Measurements from ENCODE around the gene PFKFB4.
A peak's percentile ranks its signal among the peaks of the same experiment; 100 is the strongest.

The PFKFB4 gene

DNA sequence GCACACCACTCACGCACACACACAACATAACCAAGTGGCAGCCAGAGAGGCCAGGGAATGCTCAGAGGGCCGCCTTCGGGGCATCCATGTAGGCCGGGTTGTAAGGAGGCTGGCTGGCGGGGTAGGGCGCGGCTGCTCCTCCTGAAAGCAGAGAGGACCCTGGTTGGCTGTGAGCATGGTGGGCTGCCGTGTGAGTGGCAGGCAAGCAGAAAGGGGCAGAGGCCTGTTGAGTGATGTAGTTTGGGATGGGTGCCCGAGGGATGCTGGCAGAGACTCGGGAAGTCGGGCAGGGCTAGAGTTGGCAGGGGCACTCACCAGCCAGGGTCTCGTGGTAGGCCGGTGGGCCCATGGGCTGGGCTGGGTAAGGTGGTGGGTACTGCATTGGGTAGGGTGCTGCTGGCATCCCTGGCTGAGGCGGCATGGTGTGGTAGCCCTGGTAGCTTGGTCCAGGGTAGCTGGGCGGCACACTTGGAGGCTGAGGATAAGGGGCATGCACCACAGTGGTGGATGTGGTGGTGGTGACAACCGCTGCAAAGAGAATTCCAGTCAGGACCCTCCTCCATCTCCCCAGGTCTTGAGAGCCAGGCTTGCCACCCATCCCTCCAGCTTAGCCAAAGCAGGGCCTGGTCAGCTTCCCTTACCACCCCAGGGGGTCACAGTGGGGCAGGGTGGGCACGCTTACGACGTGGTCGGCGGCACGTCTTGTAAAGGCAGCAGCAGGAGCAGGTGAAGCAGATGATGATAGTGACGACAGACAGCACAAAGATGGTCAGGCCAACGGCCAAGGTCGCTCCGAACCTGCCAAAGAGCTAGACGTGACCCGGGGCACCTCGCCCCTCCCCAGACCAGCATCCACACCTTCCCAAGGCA, 87.3 kb downstream of the PFKFB4 start:
- no peak overlapping the region for H3K27ac ChIP-seq (ENCODE audit: extremely low read depth, low read depth, low read length)

GRCh38 chr3:48468329-48468731, 88.3 kb downstream of the PFKFB4 start:
- no peak overlapping the region for H3K27ac ChIP-seq (ENCODE audit: extremely low read depth, low read depth, low read length)
- POLR2A ChIA-PET: interaction anchor here (0.8 kb wide), 1 partner anchor 21 kb away, joined by 3 read pairs; the partner anchor contains the start of gene ATRIP
- H3K4me3 ChIP-seq (ENCODE audit: low read depth, low read length): no peak overlapping the region

More for the DNA sequence above, 87.3 kb downstream of the PFKFB4 start:
- TF ChIP-seq, protein P1, sequence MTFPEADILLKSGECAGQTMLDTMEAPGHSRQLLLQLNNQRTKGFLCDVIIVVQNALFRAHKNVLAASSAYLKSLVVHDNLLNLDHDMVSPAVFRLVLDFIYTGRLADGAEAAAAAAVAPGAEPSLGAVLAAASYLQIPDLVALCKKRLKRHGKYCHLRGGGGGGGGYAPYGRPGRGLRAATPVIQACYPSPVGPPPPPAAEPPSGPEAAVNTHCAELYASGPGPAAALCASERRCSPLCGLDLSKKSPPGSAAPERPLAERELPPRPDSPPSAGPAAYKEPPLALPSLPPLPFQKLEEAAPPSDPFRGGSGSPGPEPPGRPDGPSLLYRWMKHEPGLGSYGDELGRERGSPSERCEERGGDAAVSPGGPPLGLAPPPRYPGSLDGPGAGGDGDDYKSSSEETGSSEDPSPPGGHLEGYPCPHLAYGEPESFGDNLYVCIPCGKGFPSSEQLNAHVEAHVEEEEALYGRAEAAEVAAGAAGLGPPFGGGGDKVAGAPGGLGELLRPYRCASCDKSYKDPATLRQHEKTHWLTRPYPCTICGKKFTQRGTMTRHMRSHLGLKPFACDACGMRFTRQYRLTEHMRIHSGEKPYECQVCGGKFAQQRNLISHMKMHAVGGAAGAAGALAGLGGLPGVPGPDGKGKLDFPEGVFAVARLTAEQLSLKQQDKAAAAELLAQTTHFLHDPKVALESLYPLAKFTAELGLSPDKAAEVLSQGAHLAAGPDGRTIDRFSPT (tag by site-specific recombination; IDR thresholded peaks at IDR 0.05): peak; percentile 66
- TF ChIP-seq ZNF530 (tag by site-specific recombination; IDR thresholded peaks at IDR 0.05; ENCODE audit: low read depth) (no peak), ZNF529 (tag by site-specific recombination; IDR thresholded peaks at IDR 0.05; ENCODE audit: insufficient replicate concordance) (no peak), ZNF473 (tag by site-specific recombination; IDR thresholded peaks at IDR 0.05) (no peak), SETDB1 (IDR thresholded peaks at IDR 0.05; ENCODE audit: insufficient read length, low read length) (no peak), ZNF548 (tag by site-specific recombination; IDR thresholded peaks at IDR 0.05) (no peak)
- Histone ChIP-seq H3K36me3 (ENCODE audit: control insufficient read depth in 2 of 2, insufficient read depth in 1 of 2, low read length in 2 of 2) (peaks cover 0 to 55% of the 10 kb centered on the region in 2 experiments; a peak in 2 of 3 replicates), H3K4me3 (ENCODE audit: low read depth, low read length) (no peak overlapping the region), H3K4me1 (ENCODE audit: control insufficient read depth, insufficient read depth, low read length) (no peaks in the 10 kb centered on the region), H3K9me3 (ENCODE audit: control insufficient read depth, insufficient read depth, low read depth, low read length) (no peaks in the 10 kb centered on the region)
- POLR2A ChIA-PET: interaction anchor here (0.8 to 1.6 kb wide), 2 partner anchors 10 to 22 kb away, joined by 3 to 4 read pairs; partner anchors contain the start of gene ATRIP
- CTCF ChIA-PET: no interaction called here

More at GRCh38 chr3:48468329-48468731, 88.3 kb downstream of the PFKFB4 start:
- Histone ChIP-seq H3K9me3 (ENCODE audit: control insufficient read depth, insufficient read depth, low read depth, low read length) (no peaks in the 10 kb centered on the region), H3K36me3 (ENCODE audit: control insufficient read depth in 2 of 2, insufficient read depth in 1 of 2, low read length in 2 of 2) (peaks cover 0 to 65% of the 10 kb centered on the region in 2 experiments; a peak in 2 of 3 replicates), H3K4me1 (ENCODE audit: control insufficient read depth, insufficient read depth, low read length) (no peaks in the 10 kb centered on the region)
- CTCF ChIA-PET: interaction anchor here (0.6 kb wide), 1 partner anchor 196 kb away, joined by 3 read pairs; no protein-coding TSS in a partner anchor
- TF ChIP-seq ZNF660 (tag by site-specific recombination; IDR thresholded peaks at IDR 0.05): no peak
- TF ChIP-seq ZNF600 (tag by site-specific recombination; IDR thresholded peaks at IDR 0.05): 0 out of 2 replicates have a peak, but pooled peaks have one; percentile 26
